D721Med (cell line): Measurements from ENCODE around the gene RARA.

Source experiments
- DNase-seq: peaks from one replicate; pipeline ENCODE4 v3.0.0; 2011; ENCODE audit warnings: low spot score; ENCODE audit not compliant: insufficient read length
- FAIRE-seq: peaks from 2 replicates; lab custom pipeline; 2011; peaks lifted over from hg19 to GRCh38; lab: Jason Lieb, UNC
- TF ChIP-seq, protein P1 (sequence below): IDR thresholded peaks from 2 replicates; pipeline ENCODE4 v1.5.1; 2012; ENCODE audit warnings: mild to moderate bottlenecking, control low read depth; ENCODE audit not compliant: insufficient read depth; ENCODE audit errors: missing control alignments

RARA gene

DNA sequence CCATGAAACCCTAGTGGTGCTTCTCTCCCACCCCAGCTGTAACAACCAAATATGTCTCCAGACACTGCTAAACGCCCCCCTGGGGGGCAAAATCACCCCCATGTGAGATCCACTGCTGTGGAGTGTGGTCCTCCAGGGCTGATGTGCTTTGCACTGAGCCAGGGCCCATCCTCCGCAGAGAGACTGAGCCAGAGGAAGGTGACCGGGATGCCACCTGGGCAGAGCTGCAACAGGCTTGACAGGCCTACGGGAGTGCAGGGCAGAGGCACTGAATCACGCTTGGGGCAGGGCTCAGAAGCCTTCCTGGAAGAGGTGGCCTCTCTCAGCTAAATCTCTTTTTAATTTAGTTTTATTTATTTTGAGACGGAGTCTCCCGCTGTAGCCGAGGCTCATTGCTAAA is 51.1 kb downstream of the RARA start:
- TF ChIP-seq, protein P1, sequence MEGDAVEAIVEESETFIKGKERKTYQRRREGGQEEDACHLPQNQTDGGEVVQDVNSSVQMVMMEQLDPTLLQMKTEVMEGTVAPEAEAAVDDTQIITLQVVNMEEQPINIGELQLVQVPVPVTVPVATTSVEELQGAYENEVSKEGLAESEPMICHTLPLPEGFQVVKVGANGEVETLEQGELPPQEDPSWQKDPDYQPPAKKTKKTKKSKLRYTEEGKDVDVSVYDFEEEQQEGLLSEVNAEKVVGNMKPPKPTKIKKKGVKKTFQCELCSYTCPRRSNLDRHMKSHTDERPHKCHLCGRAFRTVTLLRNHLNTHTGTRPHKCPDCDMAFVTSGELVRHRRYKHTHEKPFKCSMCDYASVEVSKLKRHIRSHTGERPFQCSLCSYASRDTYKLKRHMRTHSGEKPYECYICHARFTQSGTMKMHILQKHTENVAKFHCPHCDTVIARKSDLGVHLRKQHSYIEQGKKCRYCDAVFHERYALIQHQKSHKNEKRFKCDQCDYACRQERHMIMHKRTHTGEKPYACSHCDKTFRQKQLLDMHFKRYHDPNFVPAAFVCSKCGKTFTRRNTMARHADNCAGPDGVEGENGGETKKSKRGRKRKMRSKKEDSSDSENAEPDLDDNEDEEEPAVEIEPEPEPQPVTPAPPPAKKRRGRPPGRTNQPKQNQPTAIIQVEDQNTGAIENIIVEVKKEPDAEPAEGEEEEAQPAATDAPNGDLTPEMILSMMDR: no peak
- FAIRE-seq: no peak
- peak; percentile 11 for DNase-seq

DNA sequence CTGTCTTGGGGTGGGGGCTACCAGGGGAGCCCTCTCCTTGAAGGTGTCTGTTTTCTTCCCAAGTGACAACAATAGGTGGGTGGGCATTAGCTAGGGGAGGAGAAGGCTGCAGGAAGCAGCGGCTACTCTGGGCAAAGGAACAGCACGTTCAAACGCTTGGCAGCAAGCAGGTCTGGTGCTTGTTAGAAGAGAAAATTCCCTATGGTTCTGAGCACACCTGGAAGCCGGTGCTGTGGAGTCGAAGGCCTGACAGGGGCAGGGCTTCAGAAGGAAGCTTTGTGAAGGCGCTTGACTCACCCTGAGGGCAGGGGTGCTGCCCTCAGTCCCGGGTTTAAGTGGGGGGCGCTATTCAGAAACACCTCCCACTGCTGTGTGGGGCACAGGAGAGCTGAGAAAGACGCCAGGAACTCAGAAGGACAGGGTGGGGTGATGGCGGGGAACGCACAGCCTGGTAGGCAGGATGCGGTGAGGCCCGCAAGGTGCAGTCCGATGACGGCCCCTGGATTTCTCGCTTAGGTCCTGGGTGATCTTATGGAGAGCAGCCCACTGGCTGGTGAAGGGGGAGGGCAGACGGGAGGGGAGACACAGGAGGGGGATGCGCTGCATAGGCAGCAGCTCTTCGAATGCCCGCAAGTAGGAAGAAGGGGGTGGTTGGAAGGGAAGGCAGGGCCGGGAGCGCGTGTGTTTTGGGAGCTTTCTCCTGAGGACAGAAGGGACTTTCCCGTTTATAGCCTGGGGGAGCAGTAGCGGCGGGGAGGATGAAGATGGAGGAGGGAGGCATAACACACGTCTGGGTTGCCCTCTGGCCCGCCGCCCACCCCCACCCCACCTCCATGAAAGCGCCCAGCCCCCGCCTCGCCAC is 52.3 kb downstream of the RARA start:
- DNase-seq: peak; percentile 19
- no peak for FAIRE-seq
- TF ChIP-seq, protein P1: no peak

GRCh38 chr17:40361925-40362695 is 53.1 kb downstream of the RARA start:
- TF ChIP-seq, protein P1: no peak
- FAIRE-seq (no peak), DNase-seq (peak; percentile 16)

GRCh38 chr17:40362696-40363110 is 53.7 kb downstream of the RARA start:
- DNase-seq (peak; percentile 85), FAIRE-seq (no peak)
- TF ChIP-seq, protein P1: peak; percentile 75

- FAIRE-seq (no peak), DNase-seq (peak; percentile 35)
- TF ChIP-seq, protein P1: no peak
These were observed 54.3 kb downstream of the RARA start for GRCh38 chr17:40363111-40363827.

- FAIRE-seq: no peak
- TF ChIP-seq, protein P1: no peak
- DNase-seq: peak; percentile 11
These were observed 55.3 kb downstream of the RARA start, which contains the start of gene GJD3 for GRCh38 chr17:40364121-40364861. Gene GJD3 (minus strand): TSS chr17:40364737. CDS start chr17:40363815, 922 bp downstream.
